AG10803 (cell line): ENCODE results near the gene ARL15.
"Not testable (repeated sequence)": the region's sequence is repeated elsewhere in the genome, so short reads cannot be mapped to it uniquely, and the experiment has no call there.

ENCODE experiments used
- DNase-seq: peaks from one replicate; pipeline ENCODE4 v3.0.0; 2010; ENCODE audit warnings: low read depth
- H3K4me3 ChIP-seq: 2 replicates; pipeline ENCODE4 v1.5.1; 2011; ENCODE audit warnings: mild to moderate bottlenecking, low read length, control low read depth
- CTCF ChIP-seq: conservative IDR thresholded peaks from 2 replicates; pipeline ENCODE4 v1.5.1; 2011; ENCODE audit warnings: mild to moderate bottlenecking, low read length, control low read depth, inconsistent platforms

Gene ARL15

GRCh38 chr5:54073131-54073530 is 237.2 kb downstream of the ARL15 start:
- TF ChIP-seq CTCF = no peak
- no peak overlapping the region for H3K4me3 ChIP-seq
- DNase-seq = no peak

- TF ChIP-seq CTCF = no peak
- DNase-seq = no peak
- H3K4me3 ChIP-seq = no peak overlapping the region
These were observed 243.9 kb downstream of the ARL15 start for GRCh38 chr5:54066433-54066832.

- DNase-seq = peak; percentile 96
- no peak for TF ChIP-seq CTCF
- H3K4me3 ChIP-seq = no peak overlapping the region
These were observed 246.6 kb downstream of the ARL15 start for GRCh38 chr5:54063817-54064216.

- DNase-seq = peak; percentile 96
- no peak for TF ChIP-seq CTCF
- H3K4me3 ChIP-seq = no peak overlapping the region
These were observed 247.4 kb downstream of the ARL15 start for GRCh38 chr5:54062958-54063357.

- H3K4me3 ChIP-seq, DNase-seq: not testable (repeated sequence)
These were observed 249.5 kb downstream of the ARL15 start for GRCh38 chr5:54060919-54061318.

- no peak for TF ChIP-seq CTCF
- peak; percentile 85 for DNase-seq
- no peak overlapping the region for H3K4me3 ChIP-seq
These were observed 260.4 kb downstream of the ARL15 start for GRCh38 chr5:54049963-54050362.

- no peak overlapping the region for H3K4me3 ChIP-seq
- no peak for TF ChIP-seq CTCF
- DNase-seq = peak; percentile 11
These were observed 261.2 kb downstream of the ARL15 start for GRCh38 chr5:54049144-54049543.
